HepG2 (cell line): ENCODE data around the gene PCYT2.

ENCODE experiments used
- CTCF ChIP-seq: sonication (generic); formaldehyde crosslinking; IDR thresholded peaks from 2 replicates; pipeline ENCODE4 v1.5.0; 2020; ENCODE audit warnings: mild to moderate bottlenecking, missing genetic modification reagents, moderate library complexity
- EZH2 ChIP-seq: conservative IDR thresholded peaks from 2 replicates; pipeline ENCODE4 v1.6.1; 2012; ENCODE audit warnings: mild to moderate bottlenecking, low read depth, low read length, moderate library complexity
- MYC ChIP-seq: sonication (generic); formaldehyde crosslinking; IDR thresholded peaks from 2 replicates; pipeline ENCODE4 v1.9.0; 2021; ENCODE audit warnings: missing genetic modification reagents, borderline replicate concordance
- TP53 ChIP-seq: sonication (generic); formaldehyde crosslinking; conservative IDR thresholded peaks from 2 replicates; pipeline ENCODE4 v1.4.0; 2020; ENCODE audit warnings: missing genetic modification reagents
- ZBTB49 ChIP-seq: sonication (generic); formaldehyde crosslinking; IDR thresholded peaks from 2 replicates; pipeline ENCODE4 v1.4.0; 2020; ENCODE audit warnings: missing genetic modification reagents, borderline replicate concordance
- ZNF674 ChIP-seq: sonication (generic); formaldehyde crosslinking; IDR thresholded peaks from 2 replicates; pipeline ENCODE4 v1.5.0; 2020; ENCODE audit warnings: low read depth, mild to moderate bottlenecking, missing genetic modification reagents

GRCh38 chr17:81940538-81941483 is 29.6 kb upstream of the PCYT2 start:
- no peak for TF ChIP-seq ZNF674 (CRISPR knock-in tag)
- TF ChIP-seq TP53, result no peak
- peak; percentile 11; the same call in 1 of the 2 replicates for TF ChIP-seq CTCF (CRISPR knock-in tag)
- TF ChIP-seq EZH2, result no peak
- peak; percentile 38; the same call in 1 of the 2 replicates for TF ChIP-seq MYC
- TF ChIP-seq ZBTB49 (CRISPR knock-in tag), result no peak
